Transverse colon (tissue), 4 donors: ENCODE results near the gene LRRN1. TPM values are rescaled to one million over a fixed set of nuclear protein-coding genes. Genes with fewer than 3 reads are reported as not detected.
A peak's percentile ranks its signal among the peaks of the same experiment; 100 is the strongest.

Experiments
- DNase-seq: peaks from one replicate; pipeline ENCODE4 v3.0.0-alpha.2; 2019
- H3K27ac ChIP-seq, 4 donors: fragments of 200-600 bp; sonication (generic); 2 replicates each; pipeline ENCODE4 v1.5.1; 2016 to 2018; ENCODE audit warnings: inconsistent platforms in 4 of 4
- H3K27me3 ChIP-seq: fragments of 200-600 bp; sonication (generic); 2 replicates; pipeline ENCODE4 v1.5.1; 2017; ENCODE audit warnings: inconsistent platforms
- H3K36me3 ChIP-seq, 4 donors: fragments of 200-600 bp; sonication (generic); 2 replicates each; pipeline ENCODE4 v1.5.1; 2017 to 2019; ENCODE audit warnings: inconsistent platforms in 4 of 4
- H3K4me1 ChIP-seq, 4 donors: fragments of 200-600 bp; sonication (generic); 2 replicates each; pipeline ENCODE4 v1.5.1; 2017 to 2020; ENCODE audit warnings: inconsistent platforms in 4 of 4
- H3K4me3 ChIP-seq, 4 donors: fragments of 200-600 bp; sonication (generic); 1 replicate in 1 of 4; 2 replicates in 3 of 4; pipeline versions ENCODE4 v1.5.1 to v1.6.1; 2017 to 2019; ENCODE audit warnings: inconsistent platforms in 4 of 4
- H3K9me3 ChIP-seq, 2 donors: fragments of 200-600 bp; sonication (generic); 2 replicates each; pipeline ENCODE4 v1.5.1; 2017 to 2019; ENCODE audit warnings: inconsistent platforms in 2 of 2
- CTCF ChIP-seq, 5 experiments: fragments of 200-600 bp in 3 of 5; fragments of 450-650 bp in 2 of 5; sonication (generic) in 3 of 5; IDR thresholded peaks; 1 replicate in 2 of 5; 2 replicates in 3 of 5; pipeline ENCODE4 v1.5.1; 2016 to 2017; ENCODE audit warnings: antibody characterized with exemption in 5 of 5, inconsistent platforms in 3 of 5, mild to moderate bottlenecking in 2 of 5, moderate library complexity in 1 of 5
- EP300 ChIP-seq: sonication (generic); formaldehyde crosslinking; IDR thresholded peaks from one replicate; pipeline ENCODE4 v1.6.1; 2017; ENCODE audit warnings: antibody characterized with exemption, low read depth
- POLR2A ChIP-seq: fragments of 450-650 bp; IDR thresholded peaks from one replicate; pipeline ENCODE4 v1.6.1; 2016; ENCODE audit warnings: antibody characterized with exemption, mild to moderate bottlenecking, moderate library complexity
- POLR2AphosphoS5 ChIP-seq, 3 donors: sonication (generic); formaldehyde crosslinking; IDR thresholded peaks; one replicate each; pipeline ENCODE4 v1.6.1; 2016; ENCODE audit warnings: antibody characterized with exemption in 3 of 3
- WGBS, 2 donors: methylation state at CpG; one replicate each; pipeline ENCODE4 v1.1.5; 2018; ENCODE audit warnings: low coverage in 1 of 2; 5-methylcytosine and 5-hydroxymethylcytosine counted together
- in situ Hi-C, 4 donors: fragments of 200-750 bp; cut with MboI; loops; one replicate each; pipeline versions ENCODE4 v1.15.0 to v1.15.1; 2017; ENCODE audit warnings: low sequenced_read_pairs in 3 of 4, low pct_ligation_motif_present in 1 of 4, low pct_unique_long_range_greater_than_20kb in 1 of 4
- intact Hi-C: fragments of 100-400 bp; cut with DNase I; formaldehyde crosslinking; loops from one replicate; pipeline ENCODE4 v1.15.1; 2023; ENCODE audit warnings: low total_unique reads
- total RNA-seq, 4 donors: library from RNA; depleted of rRNA; stranded (reverse); fragments of >200 nt; gene quantifications; one replicate each; pipeline ENCODE4 v1.1.0, GENCODE V29; 2016

The LRRN1 gene
- total RNA-seq, 4 donors from 2014 or later: 0.32 to 0.55 TPM; not detected in 2

- DNase-seq: no peak
- no peak for TF ChIP-seq CTCF (IDR thresholded peaks at IDR 0.05)
- TF ChIP-seq EP300: no peak
- no peak for TF ChIP-seq POLR2AphosphoS5 (IDR thresholded peaks at IDR 0.05)
- no peak for TF ChIP-seq POLR2A
- peaks cover 74% of the 10 kb centered on the region for H3K27me3 ChIP-seq
- WGBS, 2 donors: 18 to 19% methylated on average over 5 to 31 of the region's 53 CpGs
- H3K36me3 ChIP-seq: no peaks in the 10 kb centered on the region
- no peaks in the 10 kb centered on the region for H3K9me3 ChIP-seq
- in situ Hi-C loops: no loop called here
- no peak overlapping the region for H3K27ac ChIP-seq
- peak overlapping the region in 3 of 4 donors; percentile 43 to 54 (median 45) for H3K4me3 ChIP-seq
- peaks cover 0 to 27% (median 19%) of the 10 kb centered on the region in 4 donors for H3K4me1 ChIP-seq
- intact Hi-C loops: no loop called here
These were observed 1.7 kb downstream of the LRRN1 start for GRCh38 chr3:3800685-3801493.

- Histone ChIP-seq H3K4me3 (no peak overlapping the region), H3K36me3 (no peaks in the 10 kb centered on the region), H3K27ac (no peak overlapping the region), H3K4me1 (peaks cover 0 to 27% (median 19%) of the 10 kb centered on the region in 4 donors), H3K27me3 (peaks cover 74% of the 10 kb centered on the region), H3K9me3 (no peaks in the 10 kb centered on the region)
- 76 to 77% methylated on average over 4 of the region's 4 CpGs for WGBS, 2 donors
- DNase-seq: no peak
- in situ Hi-C loops: no loop called here
- TF ChIP-seq CTCF (IDR thresholded peaks at IDR 0.05): no peak
- no peak for TF ChIP-seq POLR2AphosphoS5 (IDR thresholded peaks at IDR 0.05)
- TF ChIP-seq EP300: no peak
- TF ChIP-seq POLR2A: no peak
- intact Hi-C loops: no loop called here
These were observed 2.2 kb downstream of the LRRN1 start for GRCh38 chr3:3801494-3801841.

GRCh38 chr3:3802046-3802445 is 2.8 kb downstream of the LRRN1 start:
- Histone ChIP-seq H3K27ac (no peak overlapping the region), H3K4me3 (no peak overlapping the region), H3K36me3 (no peaks in the 10 kb centered on the region), H3K9me3 (no peaks in the 10 kb centered on the region), H3K4me1 (peaks cover 0 to 27% (median 19%) of the 10 kb centered on the region in 4 donors), H3K27me3 (peaks cover 70% of the 10 kb centered on the region)
- no peak for DNase-seq
- intact Hi-C loops (no loop called here), in situ Hi-C loops (no loop called here)
- 87% methylated on average over 13 of the region's 13 CpGs; no CpG with 5 or more reads in 1 of the 2 donors for WGBS, 2 donors
- TF ChIP-seq EP300 (no peak), POLR2AphosphoS5 (IDR thresholded peaks at IDR 0.05) (no peak), POLR2A (no peak), CTCF (IDR thresholded peaks at IDR 0.05) (no peak)

GRCh38 chr3:3804560-3804959 is 5.3 kb downstream of the LRRN1 start:
- Histone ChIP-seq H3K9me3 (no peaks in the 10 kb centered on the region), H3K27ac (no peak overlapping the region), H3K27me3 (peaks cover 45% of the 10 kb centered on the region), H3K4me3 (no peak overlapping the region), H3K36me3 (no peaks in the 10 kb centered on the region), H3K4me1 (peaks cover 0 to 18% (median 12%) of the 10 kb centered on the region in 4 donors)
- TF ChIP-seq CTCF (IDR thresholded peaks at IDR 0.05) (no peak), EP300 (no peak), POLR2A (no peak), POLR2AphosphoS5 (IDR thresholded peaks at IDR 0.05) (no peak)
- in situ Hi-C loops: no loop called here
- 83 to 91% methylated on average over 1 to 2 of the region's 2 CpGs for WGBS, 2 donors
- no peak for DNase-seq
- intact Hi-C loops: no loop called here
